CD14-positive monocyte (primary cell): ENCODE measurements around the gene IFFO2. TPM values are rescaled to one million over a fixed set of nuclear protein-coding genes. Genes with fewer than 3 reads are reported as not detected.

Experiments
- DNase-seq, 3 donors: peaks; one replicate each; pipeline ENCODE4 v3.0.0-alpha.2; 2011 to 2022
- H2AFZ ChIP-seq: 2 replicates; pipeline ENCODE4 v1.6.0; 2012; ENCODE audit warnings: mild to moderate bottlenecking, low read depth, low read length, inconsistent platforms; ENCODE audit not compliant: insufficient read depth, poor library complexity, severe bottlenecking
- H3K27ac ChIP-seq, 2 donors: 1 replicate in 1 of 2; 2 replicates in 1 of 2; pipeline ENCODE4 v1.5.1; 2012 to 2013; ENCODE audit warnings: low read length in 2 of 2, control low read depth in 1 of 2, inconsistent platforms in 1 of 2, low read depth in 1 of 2, mild to moderate bottlenecking in 1 of 2
- H3K27me3 ChIP-seq, 2 donors: one replicate each; pipeline versions ENCODE4 v1.6.0 to v1.6.1; 2011 to 2013; ENCODE audit warnings: low read length in 2 of 2; ENCODE audit not compliant: control insufficient read depth in 2 of 2, insufficient read depth in 2 of 2
- H3K36me3 ChIP-seq, 2 donors: replicated peaks in 1 of 2; 1 replicate in 1 of 2; 2 replicates in 1 of 2; pipeline versions ENCODE4 v1.5.1 to v1.6.1; 2012 to 2013; ENCODE audit warnings: low read length in 2 of 2, control low read depth in 1 of 2, inconsistent platforms in 1 of 2, mild to moderate bottlenecking in 1 of 2; ENCODE audit not compliant: insufficient read depth in 2 of 2, control insufficient read depth in 1 of 2
- H3K4me1 ChIP-seq, 2 donors: 1 replicate in 1 of 2; 2 replicates in 1 of 2; pipeline versions ENCODE4 v1.5.1 to v1.6.1; 2012 to 2013; ENCODE audit warnings: low read length in 2 of 2, control low read depth in 1 of 2, inconsistent platforms in 1 of 2, mild to moderate bottlenecking in 1 of 2, moderate library complexity in 1 of 2; ENCODE audit not compliant: insufficient read depth in 2 of 2, control insufficient read depth in 1 of 2
- H3K4me2 ChIP-seq: replicated peaks from 2 replicates; pipeline ENCODE3; 2012; ENCODE audit warnings: low read length, moderate library complexity, mild to moderate bottlenecking; ENCODE audit not compliant: poor library complexity, severe bottlenecking; ENCODE audit errors: extremely low read depth
- H3K4me3 ChIP-seq, 3 experiments: fragments of 200-600 bp in 1 of 3; sonication (generic) in 1 of 3; replicated peaks in 1 of 3; 1 replicate in 2 of 3; 2 replicates in 1 of 3; pipeline ENCODE4 v1.5.1; 2011 to 2013; ENCODE audit warnings: low read length in 3 of 3, mild to moderate bottlenecking in 3 of 3, control low read depth in 2 of 3, low read depth in 2 of 3, inconsistent platforms in 1 of 3, moderate library complexity in 1 of 3
- H3K79me2 ChIP-seq: 2 replicates; pipeline ENCODE4 v1.6.0; 2012; ENCODE audit warnings: mild to moderate bottlenecking, control low read depth, inconsistent platforms, low read length, moderate library complexity; ENCODE audit not compliant: insufficient read depth
- H3K9ac ChIP-seq: 2 replicates; pipeline ENCODE4 v1.6.0; 2017; ENCODE audit warnings: low read length, mild to moderate bottlenecking; ENCODE audit not compliant: insufficient read depth, poor library complexity, severe bottlenecking
- H3K9me3 ChIP-seq, 2 donors: replicated peaks in 1 of 2; 1 replicate in 1 of 2; 2 replicates in 1 of 2; pipeline versions ENCODE4 v1.5.1 to v1.6.1; 2012 to 2013; ENCODE audit warnings: low read length in 2 of 2, control low read depth in 1 of 2; ENCODE audit not compliant: control insufficient read depth in 1 of 2, insufficient read depth in 1 of 2
- H4K20me1 ChIP-seq: 2 replicates; pipeline ENCODE4 v1.6.0; 2012; ENCODE audit warnings: mild to moderate bottlenecking, low read length, control low read depth, moderate library complexity; ENCODE audit not compliant: insufficient read depth
- H3K27ac Mint-ChIP-seq, 7 donors: one replicate each; pipeline ENCODE4 v1.8.0; 2020; ENCODE audit warnings: mild to moderate bottlenecking in 7 of 7, mixed read lengths in 7 of 7, moderate library complexity in 6 of 7, inconsistent platforms in 2 of 7
- H3K27me3 Mint-ChIP-seq, 3 donors: one replicate each; pipeline ENCODE4 v1.8.0; 2021 to 2022; ENCODE audit warnings: low read depth in 3 of 3, mild to moderate bottlenecking in 3 of 3, mixed read lengths in 3 of 3, moderate library complexity in 3 of 3, inconsistent platforms in 1 of 3
- H3K36me3 Mint-ChIP-seq, 2 donors: one replicate each; pipeline ENCODE4 v1.8.0; 2020; ENCODE audit warnings: mixed read lengths in 2 of 2, inconsistent platforms in 1 of 2, mild to moderate bottlenecking in 1 of 2
- H3K4me1 Mint-ChIP-seq: one replicate; pipeline ENCODE4 v1.8.0; 2020; ENCODE audit warnings: mild to moderate bottlenecking, mixed read lengths
- H3K4me3 Mint-ChIP-seq, 2 donors: one replicate each; pipeline ENCODE4 v1.8.0; 2020; ENCODE audit warnings: mild to moderate bottlenecking in 2 of 2, mixed read lengths in 2 of 2, moderate library complexity in 1 of 2
- H3K9me3 Mint-ChIP-seq, 7 donors: one replicate each; pipeline ENCODE4 v1.8.0; 2020 to 2022; ENCODE audit warnings: mixed read lengths in 7 of 7, mild to moderate bottlenecking in 6 of 7, moderate library complexity in 6 of 7, inconsistent platforms in 2 of 7
- WGBS: methylation state at CpG from one replicate; pipeline ENCODE4 v1.1.5; 2013; ENCODE audit warnings: missing lambda C conversion rate; ENCODE audit not compliant: insufficient coverage; 5-methylcytosine and 5-hydroxymethylcytosine counted together
- intact Hi-C, 2 donors: fragments of 100-400 bp; cut with micrococcal nuclease; formaldehyde crosslinking; loops; one replicate each; pipeline versions ENCODE4 v1.15.0 to v1.15.1; 2023
- polyA plus RNA-seq, 3 donors: library from polyadenylated mRNA; depleted of rRNA in 1 of 3; unstranded in 2 of 3; stranded (reverse) in 1 of 3; fragments of 300-500 nt in 2 of 3; fragments of >200 nt in 1 of 3; fragmentation: Illumina TruSeq in 2 of 3; gene quantifications; 1 replicate in 2 of 3; 2 replicates in 1 of 3; pipeline ENCODE4 v1.2.3, GENCODE V29; 2012 to 2021
- TF ChIP-seq, protein P1 (sequence below): fragments of 200-600 bp; IDR thresholded peaks from one replicate; pipeline ENCODE4 v1.8.0; 2022; ENCODE audit warnings: antibody characterized with exemption, mild to moderate bottlenecking

Gene IFFO2
- polyA plus RNA-seq, 3 donors: 0.78 to 17.5 (median 0.94) TPM

DNA sequence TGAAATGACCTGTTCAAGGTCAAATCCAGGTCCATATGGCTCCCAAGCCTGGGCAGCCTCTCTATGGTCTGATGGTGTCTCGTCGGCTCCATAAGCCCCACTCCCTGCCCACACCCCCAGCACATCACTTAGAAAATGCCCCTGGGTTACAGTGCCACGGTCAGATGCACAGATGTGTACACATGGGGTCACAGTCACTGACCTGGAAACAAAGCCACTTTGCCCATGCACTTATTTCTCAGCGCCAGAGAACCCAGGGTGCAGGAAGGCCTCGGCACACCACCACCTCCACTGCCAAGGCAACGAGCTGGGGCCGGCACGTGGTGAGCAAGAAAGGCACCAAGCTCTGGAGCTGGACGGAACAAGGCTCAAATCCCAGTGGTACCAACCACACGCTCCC, 24.7 kb downstream of the IFFO2 start:
- Mint-ChIP-seq H3K9me3 (no peaks in the 10 kb centered on the region), H3K27ac (peak overlapping the region in 1 of 7 donors; percentile 33), H3K4me1 (peaks cover 29% of the 10 kb centered on the region), H3K27me3 (peaks cover 1 to 10% (median 5%) of the 10 kb centered on the region in 3 donors), H3K36me3 (peaks cover 0 to 3% of the 10 kb centered on the region in 2 donors), H3K4me3 (no peak overlapping the region)
- H3K4me3 ChIP-seq: no peak overlapping the region
- H2AFZ ChIP-seq: no peak overlapping the region
- no peaks in the 10 kb centered on the region for H3K36me3 ChIP-seq
- H3K9ac ChIP-seq: no peak overlapping the region
- no peak for DNase-seq
- no peak overlapping the region for H3K27ac ChIP-seq
- intact Hi-C loops: no loop called here
- no peaks in the 10 kb centered on the region for H3K27me3 ChIP-seq
- no peak overlapping the region for H3K4me2 ChIP-seq
- peaks cover 57% of the 10 kb centered on the region for H4K20me1 ChIP-seq
- H3K79me2 ChIP-seq: peaks cover 21% of the 10 kb centered on the region
- WGBS: 88% methylated on average over 9 of the region's 10 CpGs
- peaks cover 19 to 22% of the 10 kb centered on the region in 2 donors for H3K4me1 ChIP-seq
- no peaks in the 10 kb centered on the region for H3K9me3 ChIP-seq
- TF ChIP-seq, protein P1, sequence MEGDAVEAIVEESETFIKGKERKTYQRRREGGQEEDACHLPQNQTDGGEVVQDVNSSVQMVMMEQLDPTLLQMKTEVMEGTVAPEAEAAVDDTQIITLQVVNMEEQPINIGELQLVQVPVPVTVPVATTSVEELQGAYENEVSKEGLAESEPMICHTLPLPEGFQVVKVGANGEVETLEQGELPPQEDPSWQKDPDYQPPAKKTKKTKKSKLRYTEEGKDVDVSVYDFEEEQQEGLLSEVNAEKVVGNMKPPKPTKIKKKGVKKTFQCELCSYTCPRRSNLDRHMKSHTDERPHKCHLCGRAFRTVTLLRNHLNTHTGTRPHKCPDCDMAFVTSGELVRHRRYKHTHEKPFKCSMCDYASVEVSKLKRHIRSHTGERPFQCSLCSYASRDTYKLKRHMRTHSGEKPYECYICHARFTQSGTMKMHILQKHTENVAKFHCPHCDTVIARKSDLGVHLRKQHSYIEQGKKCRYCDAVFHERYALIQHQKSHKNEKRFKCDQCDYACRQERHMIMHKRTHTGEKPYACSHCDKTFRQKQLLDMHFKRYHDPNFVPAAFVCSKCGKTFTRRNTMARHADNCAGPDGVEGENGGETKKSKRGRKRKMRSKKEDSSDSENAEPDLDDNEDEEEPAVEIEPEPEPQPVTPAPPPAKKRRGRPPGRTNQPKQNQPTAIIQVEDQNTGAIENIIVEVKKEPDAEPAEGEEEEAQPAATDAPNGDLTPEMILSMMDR: no peak

DNA sequence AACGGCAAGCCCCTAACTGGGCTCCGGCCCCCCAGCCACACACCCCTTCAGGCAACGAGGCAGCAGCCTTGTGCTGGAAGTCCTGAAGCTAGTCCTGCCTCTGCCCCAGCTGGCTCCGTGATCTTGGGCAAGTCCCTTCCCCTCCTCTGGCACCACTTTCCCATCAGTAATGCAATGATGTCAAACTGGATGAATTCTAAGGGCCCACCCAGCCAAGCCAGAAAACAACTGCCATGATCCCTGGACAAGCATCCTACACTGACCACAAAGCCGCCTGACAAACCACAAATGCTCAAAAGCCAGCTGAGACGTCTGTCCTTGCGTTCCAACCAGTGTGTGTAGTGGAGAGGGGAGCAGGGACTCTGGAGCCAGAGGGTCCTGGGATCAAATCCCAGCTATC, 26.8 kb downstream of the IFFO2 start:
- intact Hi-C loops: no loop called here
- Histone ChIP-seq H3K4me2 (no peak overlapping the region), H2AFZ (no peak overlapping the region), H3K36me3 (no peaks in the 10 kb centered on the region), H4K20me1 (peaks cover 45% of the 10 kb centered on the region), H3K79me2 (peaks cover 26% of the 10 kb centered on the region), H3K9me3 (no peaks in the 10 kb centered on the region), H3K27me3 (no peaks in the 10 kb centered on the region), H3K4me1 (peaks cover 36 to 41% of the 10 kb centered on the region in 2 donors), H3K9ac (no peak overlapping the region), H3K27ac (no peak overlapping the region), H3K4me3 (no peak overlapping the region)
- TF ChIP-seq, protein P1: no peak
- Mint-ChIP-seq H3K4me1 (peaks cover 47% of the 10 kb centered on the region), H3K9me3 (peaks cover 0 to 6% (median 0%) of the 10 kb centered on the region in 7 donors), H3K27ac (peak overlapping the region in 1 of 7 donors; percentile 15), H3K27me3 (peaks cover 3 to 10% (median 5%) of the 10 kb centered on the region in 3 donors), H3K36me3 (peaks cover 0 to 6% of the 10 kb centered on the region in 2 donors), H3K4me3 (peak overlapping the region in 1 of 2 donors; percentile 24)
- WGBS: 50% methylated on average over 4 of the region's 7 CpGs
- DNase-seq: no peak
